WERI-Rb-1 (cell line): Measurements from ENCODE around the gene FCGR2B.

Experiments used
- DNase-seq: peaks from one replicate; pipeline ENCODE4 v3.0.0-alpha.2; 2020
- H3K27ac ChIP-seq: fragments of 250-450 bp; sonication (Bioruptor Pico); 2 replicates; pipeline ENCODE4 v1.5.1; 2020; ENCODE audit warnings: mild to moderate bottlenecking, moderate library complexity
- H3K27me3 ChIP-seq: fragments of 250-450 bp; sonication (Bioruptor Pico); 2 replicates; pipeline ENCODE4 v1.5.1; 2021; ENCODE audit warnings: mild to moderate bottlenecking, low read depth, moderate library complexity; ENCODE audit not compliant: insufficient read depth, severe bottlenecking
- H3K36me3 ChIP-seq: fragments of 250-450 bp; sonication (Bioruptor Pico); 2 replicates; pipeline ENCODE4 v1.5.1; 2020; ENCODE audit warnings: mild to moderate bottlenecking, moderate library complexity
- H3K4me3 ChIP-seq: 2 replicates; pipeline ENCODE4 v1.5.1; 2011; ENCODE audit warnings: low read depth, mild to moderate bottlenecking, control low read depth, low read length
- H3K9me3 ChIP-seq: fragments of 250-450 bp; sonication (Bioruptor Pico); 2 replicates; pipeline ENCODE4 v1.5.1; 2021; ENCODE audit warnings: mild to moderate bottlenecking, moderate library complexity; ENCODE audit not compliant: severe bottlenecking
- CTCF ChIP-seq: IDR thresholded peaks from 2 replicates; pipeline ENCODE4 v1.5.1; 2011; ENCODE audit warnings: low read depth, mild to moderate bottlenecking, control low read depth, inconsistent platforms, low read length

The FCGR2B gene

GRCh38 chr1:161710560-161710959 lies 47.6 kb downstream of the FCGR2B start:
- H3K27ac ChIP-seq: no peak overlapping the region
- no peak overlapping the region for H3K4me3 ChIP-seq
- no peaks in the 10 kb centered on the region for H3K36me3 ChIP-seq
- peaks cover 6% of the 10 kb centered on the region for H3K9me3 ChIP-seq
- DNase-seq: no peak
- TF ChIP-seq CTCF: no peak
- H3K27me3 ChIP-seq: peaks cover 100% of the 10 kb centered on the region

- TF ChIP-seq CTCF: no peak
- Histone ChIP-seq H3K27me3 (peaks cover 100% of the 10 kb centered on the region), H3K4me3 (no peak overlapping the region), H3K9me3 (peaks cover 8% of the 10 kb centered on the region), H3K36me3 (no peaks in the 10 kb centered on the region), H3K27ac (no peak overlapping the region)
- no peak for DNase-seq
Measured at GRCh38 chr1:161718559-161719324, 55.8 kb downstream of the FCGR2B start.

GRCh38 chr1:161719325-161719611 lies 56.3 kb downstream of the FCGR2B start:
- no peak for TF ChIP-seq CTCF
- no peak for DNase-seq
- Histone ChIP-seq H3K27me3 (peaks cover 100% of the 10 kb centered on the region), H3K9me3 (peaks cover 3% of the 10 kb centered on the region), H3K27ac (no peak overlapping the region), H3K4me3 (no peak overlapping the region), H3K36me3 (no peaks in the 10 kb centered on the region)

GRCh38 chr1:161720422-161720821 lies 57.5 kb downstream of the FCGR2B start:
- Histone ChIP-seq H3K9me3 (peaks cover 2% of the 10 kb centered on the region), H3K36me3 (no peaks in the 10 kb centered on the region), H3K27ac (no peak overlapping the region), H3K27me3 (peaks cover 100% of the 10 kb centered on the region), H3K4me3 (no peak overlapping the region)
- DNase-seq: no peak
- no peak for TF ChIP-seq CTCF

- Histone ChIP-seq H3K36me3 (no peaks in the 10 kb centered on the region), H3K4me3 (no peak within 1 kb of the TSS), H3K27ac (no peak within 1 kb of the TSS), H3K27me3 (peaks cover 100% of the 10 kb centered on the region), H3K9me3 (peaks cover 2% of the 10 kb centered on the region)
- no peak for TF ChIP-seq CTCF
- no peak for DNase-seq
Measured at GRCh38 chr1:161720956-161721737, 58.2 kb downstream of the FCGR2B start, which contains the start of gene FCRLB. TSS of gene FCRLB (plus strand) at chr1:161721544. CDS start at chr1:161722673, 1,129 bp downstream.
